IPS-20b (cell line): Measurements from ENCODE around the gene TBXAS1.

ENCODE experiments used
- H3K27ac ChIP-seq: one replicate; pipeline ENCODE4 v1.5.1; 2013; ENCODE audit warnings: low read length
- H3K27me3 ChIP-seq: 2 replicates; pipeline ENCODE4 v1.6.1; 2013; ENCODE audit warnings: mild to moderate bottlenecking, low read length, inconsistent platforms; ENCODE audit not compliant: insufficient read depth
- H3K36me3 ChIP-seq: 2 replicates; pipeline ENCODE4 v1.6.1; 2013; ENCODE audit warnings: low read depth, mild to moderate bottlenecking, inconsistent platforms, low read length, moderate library complexity; ENCODE audit not compliant: insufficient read depth
- H3K4me1 ChIP-seq: 2 replicates; pipeline ENCODE4 v1.6.1; 2013; ENCODE audit warnings: mild to moderate bottlenecking, control low read depth, inconsistent platforms, low read length, moderate library complexity; ENCODE audit not compliant: insufficient read depth
- H3K4me3 ChIP-seq: 2 replicates; pipeline ENCODE4 v1.5.1; 2013; ENCODE audit warnings: mild to moderate bottlenecking, low read length, inconsistent platforms
- H3K9ac ChIP-seq: 2 replicates; pipeline ENCODE4 v1.6.1; 2013; ENCODE audit warnings: low read depth, mild to moderate bottlenecking, inconsistent platforms, low read length, moderate library complexity
- H3K9me3 ChIP-seq: 2 replicates; pipeline ENCODE4 v1.6.1; 2013; ENCODE audit warnings: mild to moderate bottlenecking, low read depth, low read length, inconsistent platforms; ENCODE audit not compliant: insufficient read depth

The TBXAS1 gene

DNA sequence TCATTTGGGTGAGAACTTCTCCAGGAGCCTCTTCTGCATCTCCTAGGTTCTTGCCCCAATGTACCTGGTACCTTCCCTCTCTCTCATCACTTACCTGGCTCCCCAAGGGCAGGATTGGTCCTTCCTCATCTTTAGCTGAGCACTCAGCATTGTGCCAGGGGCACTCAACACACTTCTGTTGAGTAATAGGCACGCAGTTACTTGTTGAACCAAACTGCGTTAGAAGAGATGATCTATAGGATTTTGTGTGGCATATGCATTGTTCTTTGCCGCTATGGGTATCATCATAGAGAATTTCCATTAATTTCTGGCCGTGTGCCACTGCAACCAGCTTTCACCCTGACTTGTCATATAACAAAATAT, 16.4 kb downstream of the TBXAS1 start:
- Histone ChIP-seq H3K27ac (no peak overlapping the region), H3K9ac (no peak overlapping the region), H3K9me3 (peaks cover 2% of the 10 kb centered on the region; the same call in 1 of the 2 replicates), H3K27me3 (no peaks in the 10 kb centered on the region), H3K4me3 (no peak overlapping the region), H3K4me1 (no peaks in the 10 kb centered on the region), H3K36me3 (no peaks in the 10 kb centered on the region)

DNA sequence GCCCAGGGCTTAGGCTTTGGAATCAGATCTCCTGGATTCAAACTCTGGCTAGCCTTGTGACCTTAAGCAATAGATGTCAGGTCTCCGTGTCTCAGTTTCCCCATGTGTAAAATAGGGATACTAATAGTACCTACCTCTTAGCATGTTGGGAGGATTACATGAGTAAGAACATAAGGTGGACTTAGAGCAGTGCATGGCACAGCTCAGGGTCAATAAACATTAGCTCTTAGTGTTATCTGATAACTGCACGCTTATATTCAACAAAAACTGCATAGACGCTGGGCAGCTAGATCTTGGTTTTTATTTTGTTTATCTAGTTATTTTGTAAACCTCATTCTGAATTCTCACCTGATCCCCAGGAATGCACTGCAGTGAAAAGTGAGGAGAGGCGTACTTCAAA, 17.2 kb downstream of the TBXAS1 start:
- Histone ChIP-seq H3K36me3 (no peaks in the 10 kb centered on the region), H3K9me3 (peaks cover 2% of the 10 kb centered on the region; the same call in 1 of the 2 replicates), H3K27me3 (no peaks in the 10 kb centered on the region), H3K27ac (no peak overlapping the region), H3K4me1 (no peaks in the 10 kb centered on the region), H3K4me3 (no peak overlapping the region), H3K9ac (no peak overlapping the region)

DNA sequence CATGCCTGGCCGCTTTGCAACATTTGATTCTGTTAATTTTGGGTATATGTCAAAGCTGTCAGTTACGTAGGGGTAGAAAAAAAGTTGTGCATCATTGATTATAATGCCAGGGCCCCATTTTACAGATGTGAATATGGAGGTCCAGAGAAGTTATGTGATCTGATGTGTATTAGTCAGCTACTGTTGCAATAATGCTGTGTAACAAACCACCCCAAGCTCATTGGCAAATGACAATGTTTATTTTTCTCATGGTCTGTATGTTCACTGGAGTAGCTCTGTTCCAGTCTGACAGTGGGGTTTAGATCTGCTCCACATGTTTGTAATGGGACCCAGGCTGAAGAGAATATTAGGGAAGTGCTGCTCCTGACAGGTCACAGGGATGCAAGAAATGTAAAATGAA, 19.2 kb downstream of the TBXAS1 start:
- no peak overlapping the region for H3K9ac ChIP-seq
- H3K4me1 ChIP-seq = no peaks in the 10 kb centered on the region
- H3K27ac ChIP-seq = no peak overlapping the region
- no peaks in the 10 kb centered on the region for H3K27me3 ChIP-seq
- no peaks in the 10 kb centered on the region for H3K36me3 ChIP-seq
- peaks cover 2% of the 10 kb centered on the region; the same call in 1 of the 2 replicates for H3K9me3 ChIP-seq
- H3K4me3 ChIP-seq = no peak overlapping the region

DNA sequence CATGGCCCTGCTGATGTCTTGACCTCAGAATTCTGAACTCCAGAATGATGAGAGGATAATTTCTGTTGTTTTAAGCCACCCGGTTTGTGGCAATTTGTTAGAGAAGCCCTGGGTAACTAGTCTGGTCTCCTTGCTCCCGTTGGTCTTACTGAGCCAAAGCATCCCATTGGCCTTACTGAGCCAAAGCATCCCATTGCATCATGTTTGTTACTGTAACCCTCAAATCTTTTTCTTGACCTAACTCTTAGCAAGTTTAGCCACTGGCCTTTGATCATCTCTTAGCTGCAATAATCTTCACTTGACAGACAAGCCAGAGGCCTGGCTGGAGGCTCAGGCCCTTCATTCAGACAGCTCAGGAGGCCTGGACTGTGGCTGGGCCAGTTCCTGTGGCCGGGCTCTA, 21.8 kb downstream of the TBXAS1 start:
- Histone ChIP-seq H3K9ac (no peak overlapping the region), H3K27ac (no peak overlapping the region), H3K27me3 (no peaks in the 10 kb centered on the region), H3K9me3 (peaks cover 2% of the 10 kb centered on the region; the same call in 1 of the 2 replicates), H3K4me3 (no peak overlapping the region), H3K4me1 (no peaks in the 10 kb centered on the region; the same call in 1 of the 2 replicates), H3K36me3 (no peaks in the 10 kb centered on the region)

DNA sequence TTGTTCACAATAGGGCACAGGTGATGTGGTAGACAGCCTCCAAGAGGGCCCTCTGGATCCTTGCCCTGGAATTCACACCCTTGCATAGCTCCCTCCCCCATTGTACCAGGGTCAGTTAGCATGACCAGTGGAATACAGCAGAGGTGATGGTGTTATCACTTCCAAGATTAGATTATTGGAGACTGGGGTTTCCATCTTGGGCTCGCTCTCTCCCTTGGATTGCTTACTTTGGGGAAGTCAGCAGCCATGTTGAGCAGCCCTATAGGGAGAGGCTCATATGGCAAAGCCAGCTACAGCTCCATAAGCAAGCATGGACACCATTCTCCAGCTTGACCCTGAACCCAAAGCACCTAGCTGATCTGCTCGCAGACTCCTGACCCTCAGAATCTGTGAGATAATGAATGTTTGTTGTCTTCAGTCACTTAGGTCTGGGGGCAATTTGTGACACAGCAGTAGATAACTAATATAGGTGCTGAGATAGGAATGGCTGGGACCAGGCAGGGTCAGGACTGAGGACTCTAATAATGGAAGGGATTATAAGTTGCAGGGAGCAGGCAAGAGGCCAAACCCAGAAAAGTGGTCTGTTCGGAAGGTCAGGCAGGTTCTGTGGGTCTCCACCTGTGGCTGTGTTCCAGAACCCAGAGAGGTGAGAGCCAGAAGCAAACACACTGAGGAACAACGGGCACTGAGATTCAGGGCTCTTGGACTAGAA, 22.9 kb downstream of the TBXAS1 start:
- Histone ChIP-seq H3K36me3 (no peaks in the 10 kb centered on the region), H3K27ac (no peak overlapping the region), H3K4me3 (no peak overlapping the region), H3K9me3 (peaks cover 2% of the 10 kb centered on the region; the same call in 1 of the 2 replicates), H3K27me3 (no peaks in the 10 kb centered on the region), H3K9ac (no peak overlapping the region), H3K4me1 (peaks cover 2% of the 10 kb centered on the region; the same call in 1 of the 2 replicates)

DNA sequence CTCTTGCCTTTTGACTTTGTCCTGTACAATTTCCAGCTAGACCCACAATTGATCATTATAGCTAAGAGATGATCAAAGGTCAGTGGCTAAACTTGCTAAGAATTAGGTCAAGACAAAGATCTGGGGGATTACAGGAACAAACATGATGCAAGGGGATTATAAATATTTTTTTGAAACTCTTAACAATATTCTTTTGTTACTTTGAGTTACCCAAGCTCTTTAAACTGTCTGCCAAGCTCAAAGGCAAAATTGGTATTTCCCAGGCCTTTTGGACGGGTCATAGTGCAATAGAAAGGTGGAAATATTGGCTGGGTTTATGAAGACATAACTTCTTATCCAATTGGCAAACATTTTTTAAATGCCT, 23.4 kb downstream of the TBXAS1 start:
- peaks cover 2% of the 10 kb centered on the region; the same call in 1 of the 2 replicates for H3K4me1 ChIP-seq
- H3K36me3 ChIP-seq = no peaks in the 10 kb centered on the region
- H3K27ac ChIP-seq = no peak overlapping the region
- H3K9ac ChIP-seq = no peak overlapping the region
- no peaks in the 10 kb centered on the region for H3K27me3 ChIP-seq
- peaks cover 2% of the 10 kb centered on the region; the same call in 1 of the 2 replicates for H3K9me3 ChIP-seq
- no peak overlapping the region for H3K4me3 ChIP-seq

DNA sequence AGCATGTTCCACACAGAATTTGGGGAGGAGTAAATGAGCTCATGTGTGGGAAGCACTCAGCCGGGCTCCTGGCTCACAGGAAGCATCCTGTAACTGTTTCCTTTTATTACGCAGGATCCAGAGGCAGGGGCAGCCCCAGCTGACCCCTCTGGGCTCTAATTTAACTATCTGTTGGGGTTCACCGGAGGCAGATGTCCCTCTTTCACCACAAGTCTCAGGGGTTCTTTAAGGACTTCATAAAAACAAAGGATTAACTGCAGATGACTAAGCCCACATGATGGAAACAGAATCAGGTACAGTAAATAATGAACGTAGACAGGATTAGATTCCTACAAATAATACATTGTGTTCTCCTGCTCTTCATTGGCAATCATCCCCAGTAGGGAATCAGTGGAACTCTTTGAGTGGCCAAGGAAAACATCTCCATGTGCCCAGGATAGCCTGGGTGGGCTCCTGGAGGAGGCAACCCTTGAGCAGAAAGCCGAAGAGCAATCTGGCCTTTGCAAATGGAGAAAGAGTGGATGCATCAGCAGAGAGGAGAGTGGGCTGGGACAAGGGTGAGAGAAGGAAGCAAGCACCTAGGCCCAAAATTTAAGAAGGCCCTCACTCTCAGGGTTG, 24.6 kb downstream of the TBXAS1 start:
- Histone ChIP-seq H3K9me3 (no peaks in the 10 kb centered on the region), H3K36me3 (no peaks in the 10 kb centered on the region), H3K9ac (no peak overlapping the region), H3K27me3 (no peaks in the 10 kb centered on the region), H3K27ac (no peak overlapping the region), H3K4me3 (no peak overlapping the region), H3K4me1 (peaks cover 2% of the 10 kb centered on the region; the same call in 1 of the 2 replicates)

DNA sequence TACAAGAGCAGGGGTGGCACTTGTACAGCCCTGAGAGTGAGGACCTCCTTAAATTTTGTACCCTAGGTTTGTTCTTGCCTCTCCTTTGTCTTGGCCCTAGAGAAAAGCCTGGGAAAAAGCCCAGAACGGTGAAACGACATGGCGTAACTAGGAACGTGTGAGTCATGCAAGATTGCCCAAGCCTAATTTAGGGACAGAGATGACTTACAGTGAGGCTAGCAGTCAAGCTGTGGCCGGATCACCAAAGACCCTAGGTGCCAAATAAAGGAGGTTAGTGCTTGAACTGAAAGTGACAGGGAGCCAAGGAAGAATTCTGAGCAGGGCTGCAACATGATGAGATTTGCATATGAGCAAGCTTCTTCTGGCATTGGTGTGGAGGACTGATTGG, 25.1 kb downstream of the TBXAS1 start:
- no peak overlapping the region for H3K9ac ChIP-seq
- no peak overlapping the region for H3K4me3 ChIP-seq
- H3K27me3 ChIP-seq = no peaks in the 10 kb centered on the region
- H3K9me3 ChIP-seq = no peaks in the 10 kb centered on the region
- no peak overlapping the region for H3K27ac ChIP-seq
- peaks cover 2% of the 10 kb centered on the region; the same call in 1 of the 2 replicates for H3K4me1 ChIP-seq
- H3K36me3 ChIP-seq = no peaks in the 10 kb centered on the region

DNA sequence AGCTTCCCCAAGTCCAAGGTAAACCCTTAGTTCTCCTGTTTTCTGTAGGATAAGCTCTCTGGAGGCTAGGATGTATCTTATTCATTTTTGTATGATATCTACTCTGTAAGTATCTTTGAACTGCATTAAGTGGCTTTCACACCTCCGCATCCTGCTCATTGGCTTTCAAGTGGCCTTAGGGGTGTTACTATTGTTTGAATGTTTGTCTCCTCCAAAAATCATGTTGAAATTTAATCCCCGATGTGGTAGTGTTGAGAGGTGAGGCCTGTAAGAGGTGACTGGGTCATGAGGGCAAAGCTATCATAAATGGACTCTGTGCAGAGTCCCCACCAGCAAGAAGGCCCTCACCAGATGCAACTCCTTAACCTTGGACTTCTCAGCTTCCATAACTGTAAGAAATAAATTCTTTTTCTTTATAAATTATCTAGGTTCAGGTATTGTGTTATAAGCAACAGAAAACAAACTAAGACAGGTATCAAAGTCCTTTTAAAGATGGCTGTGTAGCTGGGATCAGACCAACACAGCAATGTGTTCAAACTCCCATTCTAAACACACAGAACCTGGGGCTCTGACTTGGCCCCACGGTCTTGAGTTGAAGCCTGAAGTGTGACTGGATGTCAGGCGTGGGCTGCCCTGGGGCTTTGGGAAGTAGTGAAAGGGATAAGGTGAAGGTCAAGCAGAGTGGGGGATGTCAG, 25.9 kb downstream of the TBXAS1 start:
- H3K9ac ChIP-seq = no peak overlapping the region; the same call in 1 of the 2 replicates
- H3K27ac ChIP-seq = no peak overlapping the region
- peaks cover 2% of the 10 kb centered on the region; the same call in 1 of the 2 replicates for H3K4me1 ChIP-seq
- no peak overlapping the region for H3K4me3 ChIP-seq
- no peaks in the 10 kb centered on the region for H3K36me3 ChIP-seq
- H3K27me3 ChIP-seq = no peaks in the 10 kb centered on the region
- no peaks in the 10 kb centered on the region for H3K9me3 ChIP-seq

DNA sequence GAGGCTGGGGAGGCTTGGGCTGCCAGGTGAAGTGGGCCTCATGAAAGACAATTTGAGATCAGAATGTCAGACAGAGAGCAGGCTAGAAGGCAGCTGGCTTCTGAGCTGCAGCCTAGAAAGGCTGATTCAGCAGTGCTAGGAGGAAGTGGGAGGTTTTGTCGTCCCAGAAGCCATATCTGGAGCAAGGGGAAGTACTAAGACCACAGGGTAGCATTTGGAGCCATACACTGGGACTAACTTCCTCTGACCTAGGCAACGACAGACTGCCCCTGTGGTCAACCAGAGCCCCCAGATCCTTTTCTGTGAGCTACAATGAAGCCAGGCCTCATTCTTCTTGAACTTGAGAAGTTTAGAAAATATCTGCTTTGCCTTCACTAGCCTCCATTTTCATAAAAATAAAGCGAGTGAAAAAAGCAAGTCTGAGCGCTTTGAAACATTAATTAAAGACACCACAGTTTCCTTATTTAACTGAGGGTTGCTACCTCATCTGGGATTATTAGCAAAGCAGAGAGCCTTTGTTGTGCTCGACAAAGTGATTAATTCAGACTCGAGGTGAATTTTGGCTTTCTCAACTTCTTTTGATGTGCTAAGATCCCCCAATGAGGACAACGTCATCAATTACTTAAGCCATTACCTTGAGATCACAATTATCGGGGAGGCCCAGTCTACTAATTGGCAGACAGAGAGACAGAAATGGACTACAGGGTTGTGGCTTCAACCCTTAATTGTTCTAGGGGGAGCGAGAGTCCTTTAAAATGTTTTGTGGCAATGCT, 26.6 kb downstream of the TBXAS1 start:
- Histone ChIP-seq H3K27me3 (no peaks in the 10 kb centered on the region), H3K27ac (no peak overlapping the region), H3K9ac (no peak overlapping the region; the same call in 1 of the 2 replicates), H3K4me3 (no peak overlapping the region), H3K36me3 (no peaks in the 10 kb centered on the region), H3K4me1 (peaks cover 2% of the 10 kb centered on the region; the same call in 1 of the 2 replicates), H3K9me3 (no peaks in the 10 kb centered on the region)

DNA sequence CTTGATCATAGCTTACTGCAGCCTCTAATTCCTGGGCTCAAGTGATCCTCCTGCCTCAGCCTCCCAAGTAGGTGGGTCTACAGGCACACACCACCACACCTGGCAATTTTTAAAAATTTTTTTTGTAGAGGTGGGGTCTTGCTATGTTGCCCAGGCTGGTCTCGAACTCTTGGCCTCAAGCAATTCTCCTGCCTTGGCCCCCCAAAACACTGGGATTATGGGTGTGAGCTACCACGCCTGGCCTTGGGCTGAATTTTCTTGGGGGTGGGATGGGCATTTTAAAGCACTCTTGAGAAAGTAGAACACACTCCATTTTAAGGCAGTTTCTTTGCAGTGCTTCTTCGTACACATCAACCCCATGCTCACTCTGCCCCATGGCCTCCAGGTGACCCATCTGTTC, 28.7 kb downstream of the TBXAS1 start:
- no peaks in the 10 kb centered on the region for H3K9me3 ChIP-seq
- H3K27me3 ChIP-seq = no peaks in the 10 kb centered on the region
- H3K9ac ChIP-seq = no peak overlapping the region
- H3K36me3 ChIP-seq = no peaks in the 10 kb centered on the region
- H3K27ac ChIP-seq = no peak overlapping the region
- H3K4me3 ChIP-seq = no peak overlapping the region
- peaks cover 2% of the 10 kb centered on the region; the same call in 1 of the 2 replicates for H3K4me1 ChIP-seq
